Adrenal gland (tissue), 12 donors: Measurements from ENCODE around the gene HIBADH. TPM values are rescaled to one million over a fixed set of nuclear protein-coding genes. Genes with fewer than 3 reads are reported as not detected.

Experiments
- DNase-seq, 7 donors: peaks; one replicate each; pipeline ENCODE4 v3.0.0-alpha.2; 2019 to 2020
- H3K27ac ChIP-seq, 5 donors: fragments of 200-600 bp; sonication (generic) in 4 of 5; 1 replicate in 3 of 5; 2 replicates in 2 of 5; pipeline versions ENCODE4 v1.5.1 to v1.8.0; 2016 to 2020; ENCODE audit warnings: mild to moderate bottlenecking in 1 of 5
- H3K27me3 ChIP-seq: fragments of 200-600 bp; 2 replicates; pipeline ENCODE4 v1.8.0; 2021
- H3K36me3 ChIP-seq, 2 donors: fragments of 200-600 bp; replicated peaks in 1 of 2; 1 replicate in 1 of 2; 2 replicates in 1 of 2; pipeline versions ENCODE4 v1.5.1 to v1.8.0; 2018 to 2022
- H3K4me1 ChIP-seq, 2 donors: fragments of 200-600 bp; replicated peaks in 1 of 2; 1 replicate in 1 of 2; 2 replicates in 1 of 2; pipeline versions ENCODE4 v1.5.1 to v1.8.0; 2018 to 2021
- H3K4me3 ChIP-seq, 4 donors: fragments of 200-600 bp; sonication (generic) in 3 of 4; one replicate each; pipeline ENCODE4 v1.5.1; 2016 to 2018
- H3K9me3 ChIP-seq, 3 donors: fragments of 200-600 bp; sonication (generic) in 1 of 3; replicated peaks in 1 of 3; 1 replicate in 2 of 3; 2 replicates in 1 of 3; pipeline versions ENCODE4 v1.5.1 to v1.8.0; 2016 to 2021
- CTCF ChIP-seq, 6 experiments: fragments of 450-650 bp in 4 of 6; fragments of 200-600 bp in 2 of 6; sonication (generic) in 1 of 6; IDR thresholded peaks; 1 replicate in 5 of 6; 2 replicates in 1 of 6; pipeline versions ENCODE4 v1.5.1 to v1.8.0; 2016 to 2021; ENCODE audit warnings: antibody characterized with exemption in 6 of 6, mild to moderate bottlenecking in 2 of 6, moderate library complexity in 1 of 6
- POLR2A ChIP-seq, 2 donors: fragments of 450-650 bp; IDR thresholded peaks; one replicate each; pipeline ENCODE4 v1.6.1; 2017; ENCODE audit warnings: antibody characterized with exemption in 2 of 2, mild to moderate bottlenecking in 2 of 2, moderate library complexity in 1 of 2
- WGBS, 4 donors: extraction: QIAGEN DNeasy Blood & Tissue Kit in 2 of 4; methylation state at CpG; one replicate each; pipeline versions ENCODE4 v1.1.5 to v1.1.7; 2013 to 2017; 5-methylcytosine and 5-hydroxymethylcytosine counted together
- intact Hi-C, 2 donors: fragments of 100-400 bp; cut with DNase I; formaldehyde crosslinking; loops; one replicate each; pipeline versions ENCODE4 v1.14.1 to v1.15.0; 2022 to 2023
- polyA plus RNA-seq, 3 donors: library from polyadenylated mRNA; stranded (reverse); fragments of 200-250 nt in 2 of 3; fragments of 350-450 nt in 1 of 3; fragmentation: Illumina TruSeq in 1 of 3; extraction: RNeasy Lipid Tissue Mini Kit (QIAGEN cat#74804) in 1 of 3; gene quantifications; one replicate each; pipeline ENCODE4 v1.2.3, GENCODE V29; 2013 to 2014
- total RNA-seq, 9 donors: library from RNA; depleted of rRNA in 4 of 9; stranded (reverse); fragments of >200 nt in 4 of 9; fragments of 120-200 nt in 1 of 9; fragmentation: NEBNext Ultra II Directional in 1 of 9; extraction: Animal tissue kit (Norgen Biotek cat#: 25700) in 1 of 9; gene quantifications; one replicate each; pipeline versions ENCODE4 v1.1.0 to v1.2.4, GENCODE V29; 2013 to 2023
- donor health status: healthy with polysubstance abuse.
- donor health status: Bipolar disorder and iron deficiency.
- donor health status: DM: yes; HTN: yes; CAD: no.
- donor health status: DM: no; HTN: no; CAD: no.
- donor health status: DM: no; HTN: no; CAD: no.
- donor health status: DM: yes; HTN: yes; CAD: no.

HIBADH gene
- total and polyA plus RNA-seq, 12 donors: 42.9 to 227 (median 130) TPM

GRCh38 chr7:27627146-27627545, 35.5 kb downstream of the HIBADH start:
- no peak overlapping the region for H3K4me3 ChIP-seq
- TF ChIP-seq CTCF (IDR thresholded peaks at IDR 0.05): no peak
- TF ChIP-seq POLR2A (IDR thresholded peaks at IDR 0.05): no peak
- H3K27me3 ChIP-seq: no peaks in the 10 kb centered on the region
- H3K9me3 ChIP-seq: peaks cover 0 to 4% (median 0%) of the 10 kb centered on the region in 3 donors
- DNase-seq: no peak
- WGBS, 4 donors: 89 to 100% (median 97%) methylated on average over 1 of the region's 1 CpG
- no peak overlapping the region for H3K27ac ChIP-seq
- intact Hi-C loops: no loop called here
- H3K4me1 ChIP-seq: peaks cover 0 to 9% of the 10 kb centered on the region in 2 donors
- H3K36me3 ChIP-seq: no peaks in the 10 kb centered on the region

- no peaks in the 10 kb centered on the region for H3K27me3 ChIP-seq
- no peak for DNase-seq
- H3K4me3 ChIP-seq: no peak overlapping the region
- TF ChIP-seq CTCF (IDR thresholded peaks at IDR 0.05) (no peak), POLR2A (IDR thresholded peaks at IDR 0.05) (no peak)
- WGBS, 4 donors: 0 to 43% (median 3%) methylated on average over 1 of the region's 1 CpG
- H3K4me1 ChIP-seq: no peaks in the 10 kb centered on the region
- H3K36me3 ChIP-seq: no peaks in the 10 kb centered on the region
- H3K9me3 ChIP-seq: peaks cover 0 to 31% (median 9%) of the 10 kb centered on the region in 3 donors
- H3K27ac ChIP-seq: no peak overlapping the region
- intact Hi-C loops: no loop called here
Observed at GRCh38 chr7:27619492-27619891, 43.2 kb downstream of the HIBADH start.

- no peak overlapping the region for H3K27ac ChIP-seq
- no peak overlapping the region for H3K4me3 ChIP-seq
- TF ChIP-seq POLR2A (IDR thresholded peaks at IDR 0.05) (no peak), CTCF (IDR thresholded peaks at IDR 0.05) (no peak)
- no peak for DNase-seq
- H3K9me3 ChIP-seq: peaks cover 0 to 31% (median 9%) of the 10 kb centered on the region in 3 donors
- H3K27me3 ChIP-seq: no peaks in the 10 kb centered on the region
- H3K36me3 ChIP-seq: no peaks in the 10 kb centered on the region
- 80 to 92% (median 85%) methylated on average over 7 to 9 of the region's 9 CpGs for WGBS, 4 donors
- H3K4me1 ChIP-seq: no peaks in the 10 kb centered on the region
- intact Hi-C loops: no loop called here
Observed at GRCh38 chr7:27617651-27618381, 44.9 kb downstream of the HIBADH start.

- Histone ChIP-seq H3K27me3 (no peaks in the 10 kb centered on the region), H3K4me1 (no peaks in the 10 kb centered on the region), H3K36me3 (no peaks in the 10 kb centered on the region), H3K27ac (no peak overlapping the region), H3K9me3 (peaks cover 0 to 27% (median 9%) of the 10 kb centered on the region in 3 donors), H3K4me3 (no peak overlapping the region)
- intact Hi-C loops: no loop called here
- DNase-seq: no peak
- no peak for TF ChIP-seq POLR2A (IDR thresholded peaks at IDR 0.05)
- TF ChIP-seq CTCF (IDR thresholded peaks at IDR 0.05): no peak
- 63 to 88% (median 67%) methylated on average over 3 of the region's 3 CpGs for WGBS, 4 donors
Observed at GRCh38 chr7:27616914-27617548, 45.7 kb downstream of the HIBADH start.
